GM18498 (cell line): ENCODE data around the gene PRKAG2.
A peak's percentile ranks its signal among the peaks of the same experiment; 100 is the strongest.

Source experiments
- ATAC-seq: cut with Tn5 transposase; IDR thresholded peaks from one replicate; pipeline ENCODE4 v1.9.1; 2021; ENCODE audit warnings: mild to moderate bottlenecking, moderate library complexity; ENCODE audit not compliant: unreplicated experiment

PRKAG2 gene

DNA sequence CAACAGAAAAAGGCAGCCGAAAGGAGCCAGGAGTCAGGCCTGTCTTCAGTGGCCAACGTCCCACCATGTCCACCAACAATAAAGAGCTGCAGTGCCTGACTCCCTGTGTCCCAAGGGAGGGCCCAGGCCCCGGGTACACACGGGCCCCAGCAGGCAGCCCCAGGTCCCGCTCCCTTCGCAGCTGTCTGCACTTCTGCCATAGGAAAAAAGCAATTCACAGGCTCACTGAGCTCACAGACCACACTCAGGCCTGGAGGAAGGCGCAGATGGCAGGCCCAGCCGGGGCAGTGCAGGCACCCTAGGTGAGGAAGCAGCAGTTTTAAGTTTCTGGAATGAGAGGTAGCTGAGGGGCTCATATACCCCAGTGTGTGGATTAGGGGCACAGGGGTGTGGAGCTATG, 100.5 kb downstream of the PRKAG2 start:
- no peak for ATAC-seq

DNA sequence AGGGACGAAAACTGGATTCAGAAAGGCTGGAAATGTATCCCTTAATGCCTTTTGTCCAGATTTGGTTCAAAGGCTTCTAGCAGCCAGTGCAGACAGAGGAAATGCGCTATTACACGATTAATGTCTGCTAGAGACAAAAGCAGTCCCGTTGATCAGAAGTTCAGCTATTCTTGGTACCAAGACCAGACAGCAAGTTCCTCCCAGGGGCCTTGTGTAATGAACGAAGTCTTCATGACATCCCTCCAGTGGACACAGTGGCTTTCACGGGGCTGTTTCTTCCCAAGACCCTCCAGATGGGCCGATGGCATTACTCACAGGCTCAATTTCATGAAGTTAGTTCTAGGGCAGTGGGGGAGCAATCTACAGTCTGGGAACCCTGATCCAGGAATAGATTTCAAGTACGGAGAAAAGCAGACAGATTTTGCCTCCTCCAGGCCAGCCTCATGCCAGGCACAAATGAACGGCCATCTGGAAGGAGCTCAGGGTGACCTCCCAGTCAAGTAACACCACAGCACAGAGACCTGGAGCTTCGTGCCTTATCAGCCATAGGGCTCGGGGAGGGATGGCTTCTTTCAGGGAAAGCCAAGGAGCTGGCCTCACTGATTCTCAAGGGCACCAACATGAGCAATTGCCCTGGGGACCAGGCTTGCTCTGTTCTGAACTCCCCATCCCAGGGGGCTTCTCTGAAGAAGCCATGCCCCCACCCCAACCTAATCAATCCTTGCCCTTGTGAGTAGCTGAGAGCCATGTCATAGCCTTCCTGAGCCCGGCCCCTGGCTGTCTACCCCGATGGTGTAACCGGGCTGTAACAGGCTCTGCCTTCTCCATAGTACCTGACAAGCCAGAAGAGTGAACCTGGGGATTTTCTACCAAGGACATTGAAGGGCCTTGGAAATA, 101.1 kb downstream of the PRKAG2 start:
- no peak for ATAC-seq

DNA sequence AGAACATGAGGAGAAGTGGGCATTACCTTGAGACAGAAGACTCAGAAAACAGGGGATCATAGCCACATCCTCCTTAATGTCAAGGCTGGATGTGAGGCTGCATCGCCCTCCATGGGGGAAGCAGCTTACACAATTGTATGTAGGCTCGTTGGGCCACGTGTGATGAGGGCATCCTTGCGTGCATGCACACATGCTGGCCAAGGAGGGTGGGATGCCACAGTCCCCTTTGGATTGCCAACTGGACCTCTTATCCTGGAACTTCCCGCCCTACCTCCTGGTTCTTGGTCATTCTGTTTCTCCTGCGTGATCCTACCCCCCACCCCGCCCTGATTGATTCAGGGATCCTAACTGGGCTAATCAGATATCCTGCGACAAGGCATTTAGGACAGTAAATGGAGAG, 102.0 kb downstream of the PRKAG2 start:
- ATAC-seq, result no peak

DNA sequence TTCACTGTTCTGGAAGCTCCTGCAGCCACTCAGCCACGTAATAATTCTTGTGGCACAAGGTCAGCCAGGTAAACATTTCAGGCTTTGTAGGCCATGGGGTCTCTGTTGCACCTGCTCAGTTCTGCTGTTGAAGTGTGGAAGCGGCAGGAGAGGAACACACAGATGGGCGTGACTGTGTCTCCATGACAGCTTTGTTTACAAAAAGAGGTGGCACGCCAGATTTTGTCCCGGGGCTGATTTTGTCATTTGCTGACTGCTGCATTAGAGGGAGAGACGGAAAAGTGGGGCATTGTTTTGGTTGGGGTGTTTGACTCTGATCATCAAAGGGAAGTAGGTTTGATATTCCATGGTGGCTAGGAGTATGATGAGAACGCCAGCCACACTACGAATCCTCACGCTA, 103.1 kb downstream of the PRKAG2 start:
- ATAC-seq, result no peak

DNA sequence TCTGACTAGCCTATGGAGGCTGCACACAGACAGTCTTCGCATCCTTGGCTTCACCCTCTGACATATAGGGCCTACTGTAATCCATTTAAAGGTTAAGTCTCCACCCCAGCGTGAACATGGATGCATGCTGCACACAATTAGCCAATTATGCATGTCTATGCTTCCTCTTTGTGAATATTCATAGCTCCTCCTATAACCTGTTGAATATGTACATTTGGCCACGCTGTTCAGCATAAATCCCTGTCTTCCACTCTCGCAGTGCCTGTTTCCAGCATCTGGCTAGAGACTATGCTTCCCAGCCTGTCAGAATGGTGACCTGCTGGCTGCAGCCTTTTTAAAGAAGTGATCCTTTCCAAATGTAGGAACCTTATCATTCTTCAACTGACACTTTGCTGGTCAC, 106.7 kb downstream of the PRKAG2 start:
- ATAC-seq, result no peak

DNA sequence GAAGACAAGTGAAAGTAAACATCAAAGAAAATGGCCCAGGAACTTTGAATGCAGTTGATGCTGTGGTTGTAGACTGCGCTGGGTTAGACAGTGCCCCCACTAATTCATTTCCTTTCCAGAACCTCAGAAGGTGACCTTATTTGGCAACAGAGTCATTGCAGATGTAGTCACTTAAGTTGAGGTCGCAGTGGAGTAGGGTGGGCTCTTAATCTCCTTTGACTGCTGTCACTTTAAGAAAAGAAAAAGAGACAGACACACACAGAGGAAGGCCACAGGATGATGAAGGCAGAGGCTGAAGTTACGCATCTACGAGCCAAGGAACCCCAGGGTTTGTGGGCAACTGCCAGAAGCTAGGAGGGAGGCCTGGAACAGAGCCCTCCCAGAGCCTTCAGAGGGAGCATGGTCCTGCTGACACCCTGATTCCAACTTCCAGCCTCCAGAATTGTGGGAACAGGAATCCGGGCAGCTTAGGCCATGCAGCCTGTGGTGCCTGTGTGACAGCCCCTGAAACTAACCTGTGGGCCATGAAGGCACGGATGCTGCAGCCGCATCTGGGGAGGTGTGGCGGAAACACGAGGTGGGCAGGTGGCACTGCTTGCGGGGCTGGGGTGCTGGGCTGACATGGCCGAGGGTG, 107.6 kb downstream of the PRKAG2 start:
- ATAC-seq, result no peak

DNA sequence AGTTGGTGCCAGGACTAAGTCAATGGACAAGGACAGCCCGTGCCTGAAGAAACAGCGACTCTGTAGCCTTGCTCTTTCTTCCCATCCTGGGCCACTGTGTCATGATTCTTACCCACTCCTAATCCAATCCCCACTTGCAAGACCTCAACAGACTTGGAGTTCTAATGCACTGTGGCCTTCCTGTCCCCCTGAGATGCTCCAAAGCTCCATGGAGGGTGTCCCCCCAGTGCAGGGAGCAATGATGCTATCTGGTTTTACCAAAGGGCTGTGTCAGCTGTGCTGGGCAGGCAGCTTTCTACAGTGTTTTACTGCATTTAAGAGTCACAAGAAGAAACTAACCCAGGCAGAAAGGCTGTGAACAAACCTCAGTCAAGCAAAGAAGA, 108.1 kb downstream of the PRKAG2 start:
- no peak for ATAC-seq

DNA sequence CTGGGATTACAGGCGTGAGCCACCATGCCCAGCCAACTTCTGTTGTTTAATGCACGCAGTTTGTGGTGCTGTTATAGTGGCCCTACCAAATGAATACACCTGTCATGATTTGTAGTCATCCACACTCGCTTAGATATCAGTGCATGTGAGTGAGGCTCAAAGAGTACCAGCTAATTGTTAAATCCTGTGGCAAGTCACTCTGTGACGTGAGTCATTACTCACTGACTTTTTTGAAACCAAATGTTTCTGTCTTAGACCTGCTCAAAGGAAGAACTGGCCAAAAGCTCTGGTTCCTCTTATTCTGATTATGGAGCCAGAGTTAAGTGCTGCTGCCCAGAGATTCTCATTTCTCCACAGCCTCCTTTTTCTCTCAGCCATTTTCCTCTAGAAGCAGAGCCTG, 109.4 kb downstream of the PRKAG2 start:
- no peak for ATAC-seq

DNA sequence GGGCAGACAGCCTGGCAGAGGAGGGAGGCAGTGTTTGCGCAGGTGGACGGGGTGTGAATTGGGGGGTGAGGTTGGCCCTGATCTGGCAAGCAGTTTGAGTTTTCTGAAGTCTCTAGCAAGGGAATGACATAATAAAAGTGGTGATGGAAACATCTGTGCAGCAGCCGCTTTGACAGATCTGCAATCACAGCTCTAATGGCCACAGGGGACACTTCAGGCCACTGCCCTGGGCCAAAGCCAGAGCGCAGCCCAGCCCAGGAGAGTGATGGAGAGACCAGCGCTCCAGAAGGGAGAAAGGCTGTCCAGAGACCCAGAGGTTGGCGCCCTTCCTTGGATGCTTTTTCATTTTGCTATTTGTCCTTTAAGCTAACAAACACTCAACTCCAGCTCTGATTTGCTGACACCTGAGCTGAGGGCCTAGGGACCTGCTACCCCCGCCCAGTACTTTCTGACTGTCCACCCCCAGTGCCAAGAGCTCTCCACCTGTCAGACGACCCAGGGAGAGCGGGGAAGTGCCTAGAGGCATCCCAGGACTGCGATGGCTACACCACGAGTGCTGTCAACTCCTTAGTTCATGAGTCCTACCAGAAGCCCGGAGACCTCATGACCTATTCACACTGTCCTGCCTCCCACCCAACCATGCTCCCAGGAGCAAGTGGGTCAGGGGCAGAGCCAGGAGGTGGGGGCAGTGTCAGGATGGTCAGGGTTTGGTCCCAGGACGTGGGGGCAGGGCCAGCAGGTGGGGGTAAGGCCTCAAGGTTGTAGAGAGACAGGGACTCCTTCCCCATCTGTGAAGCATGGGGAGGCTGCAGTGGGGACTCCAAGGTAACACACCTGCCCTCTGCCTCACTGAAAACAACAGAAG, 112.6 kb downstream of the PRKAG2 start:
- ATAC-seq, result no peak

DNA sequence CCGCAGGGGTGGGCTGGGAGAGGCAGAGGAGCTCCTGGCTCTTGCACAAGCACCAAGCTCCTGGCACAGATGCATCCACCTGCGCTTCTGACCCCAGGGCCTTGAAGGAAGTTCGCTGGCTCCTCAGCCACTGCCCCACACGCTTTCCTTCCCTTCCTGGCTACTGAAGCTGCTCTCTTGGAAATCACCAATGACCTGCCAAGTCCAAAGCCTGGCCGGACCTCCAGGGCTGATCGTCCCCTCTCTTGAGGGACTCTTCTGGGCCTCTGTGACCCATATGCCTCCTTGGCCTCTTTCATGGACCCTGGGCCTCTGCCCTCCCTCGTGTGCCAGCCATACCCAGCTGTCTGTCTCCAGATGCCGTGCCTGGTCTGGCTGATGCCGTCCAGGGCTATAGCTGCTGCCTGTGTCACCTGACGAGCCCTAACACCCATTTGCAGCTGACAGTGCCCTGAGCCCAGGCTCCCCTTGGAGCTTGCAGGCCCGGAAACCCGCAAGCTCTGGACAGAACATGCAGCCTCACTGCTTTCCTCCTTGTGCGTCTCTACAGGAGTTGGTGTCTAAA, 113.4 kb downstream of the PRKAG2 start:
- no peak for ATAC-seq

DNA sequence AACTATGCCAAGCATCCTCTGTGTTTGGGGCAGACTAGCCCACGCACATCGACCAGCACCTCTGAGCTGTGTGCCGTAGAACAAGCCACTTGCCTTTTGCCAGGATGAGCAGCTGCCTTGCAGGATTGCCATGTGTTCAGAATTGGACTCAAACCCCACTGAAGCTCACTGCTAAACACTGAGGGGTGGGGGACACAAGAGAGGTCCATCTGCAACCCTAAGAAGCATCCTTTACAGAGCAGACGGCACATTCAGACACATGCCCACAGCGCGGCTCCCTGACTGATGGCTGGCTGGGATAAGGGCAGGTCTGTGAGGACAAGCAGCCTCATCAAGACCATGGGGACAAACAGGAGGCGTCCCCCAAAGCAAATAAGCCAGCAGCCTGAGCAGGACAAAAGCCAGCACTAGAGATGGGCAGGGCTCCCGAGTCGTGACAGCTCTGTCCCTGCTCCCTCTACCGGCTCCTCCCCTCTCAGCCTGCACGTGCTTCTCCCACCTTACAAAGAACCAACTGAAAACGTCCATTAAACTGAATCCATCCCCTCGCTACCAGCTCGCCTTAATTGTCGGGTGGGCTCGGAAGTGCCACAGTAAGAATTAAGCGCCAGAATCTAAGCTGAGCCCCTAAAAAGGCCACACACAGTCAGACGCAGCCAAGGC, 114.2 kb downstream of the PRKAG2 start:
- no peak for ATAC-seq

DNA sequence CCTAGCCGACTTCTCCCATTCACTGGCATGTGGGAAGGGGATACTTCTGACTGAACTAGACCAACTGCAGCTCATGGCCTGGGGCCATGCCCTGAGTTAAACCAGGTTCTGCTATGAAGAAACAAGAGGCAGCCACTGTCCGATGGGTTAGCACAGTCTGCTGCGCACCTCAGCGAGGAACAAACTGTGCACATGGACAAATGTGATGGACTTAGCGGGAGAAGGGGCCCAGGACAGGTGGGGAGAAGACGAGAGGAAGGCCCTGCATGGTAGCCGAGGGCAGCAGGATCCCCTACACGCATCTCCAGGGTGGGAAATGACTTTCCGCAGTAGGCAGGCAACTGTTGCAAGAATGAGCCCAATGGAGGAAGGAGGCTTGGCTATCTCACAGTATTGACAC, 115.0 kb downstream of the PRKAG2 start:
- ATAC-seq, result no peak

DNA sequence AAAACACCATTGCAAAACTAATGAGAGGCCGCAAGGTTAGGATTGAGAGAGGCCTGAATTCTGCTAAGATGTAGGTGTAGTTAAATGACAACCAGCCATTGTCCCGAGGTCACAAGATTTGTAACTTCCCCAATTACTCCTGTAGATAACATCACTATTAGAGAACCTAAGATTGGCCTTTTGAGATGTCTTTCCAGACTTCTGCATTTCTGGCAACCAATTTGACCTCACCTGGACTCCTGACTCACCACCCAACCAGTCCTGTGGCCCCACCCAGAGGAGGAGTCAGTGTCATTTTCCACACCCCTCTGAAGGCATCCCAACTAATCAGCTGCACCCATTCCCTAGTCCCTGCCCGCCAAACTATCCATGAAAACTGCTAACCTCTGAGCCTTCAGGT, 115.7 kb downstream of the PRKAG2 start:
- ATAC-seq, result no peak

DNA sequence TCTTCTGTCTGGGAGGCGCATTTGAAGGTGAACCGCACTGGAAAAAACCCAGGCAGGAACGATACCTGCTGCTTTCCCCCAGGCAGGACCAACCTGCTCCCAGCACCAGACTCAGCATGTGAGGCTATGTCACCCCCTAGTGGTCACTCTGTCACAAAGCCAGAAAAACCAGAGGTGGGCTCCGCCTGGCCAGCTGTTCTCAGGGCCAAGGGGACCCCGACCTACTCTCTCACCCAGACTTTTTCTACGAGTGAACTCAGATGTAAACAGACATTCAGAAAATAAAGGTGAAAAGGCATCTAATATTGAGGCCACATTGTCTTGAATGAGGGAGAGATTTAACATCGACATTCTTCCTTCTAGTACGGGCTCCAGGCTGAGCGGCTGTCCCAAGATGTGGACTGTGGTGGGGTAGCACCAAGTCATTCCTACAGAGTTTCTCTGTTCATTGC, 117.3 kb downstream of the PRKAG2 start:
- ATAC-seq, result peak; percentile 51

DNA sequence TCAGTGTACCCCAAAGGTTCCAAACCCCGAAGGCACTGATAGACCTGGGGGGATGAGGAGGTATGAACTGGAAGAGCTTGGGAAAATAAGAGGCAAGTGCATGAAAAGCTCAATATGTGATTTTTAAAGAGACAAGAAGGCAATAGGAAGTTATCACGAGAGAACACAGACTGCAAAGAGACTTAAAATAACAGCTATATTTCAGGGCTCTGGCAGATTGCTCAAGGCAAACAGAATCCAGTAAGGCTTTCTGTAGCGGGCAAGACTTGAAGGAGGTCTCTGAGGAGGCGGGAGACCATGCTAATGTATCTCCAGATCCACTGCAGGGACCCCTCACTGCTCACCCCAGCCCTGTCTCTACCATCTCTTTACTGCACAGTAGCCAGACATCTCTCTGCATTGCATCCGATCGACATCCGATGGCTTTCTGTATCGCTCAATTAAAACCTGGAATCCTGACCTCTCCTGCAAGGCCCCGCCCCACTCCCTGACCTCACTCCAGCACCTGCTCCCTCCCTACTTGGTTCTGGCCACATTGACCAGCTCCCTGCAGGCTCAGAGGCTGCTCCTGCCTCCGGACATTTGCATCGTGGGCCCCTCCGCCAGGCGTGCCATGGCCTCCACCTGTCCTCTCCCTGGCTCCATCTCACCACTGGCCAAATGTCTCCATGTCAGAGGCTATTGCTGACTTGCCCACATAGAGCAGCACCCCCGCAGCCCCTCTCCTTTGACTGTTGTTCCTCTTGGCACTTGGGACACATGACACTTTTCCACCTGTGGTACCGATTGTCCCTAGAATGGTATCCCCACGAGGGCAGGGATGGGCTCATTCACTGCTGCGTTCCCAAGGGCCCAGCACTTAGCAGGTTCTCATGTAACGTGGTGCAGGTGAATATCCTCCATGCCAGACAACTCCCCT, 118.0 kb downstream of the PRKAG2 start:
- ATAC-seq, result peak; percentile 19

DNA sequence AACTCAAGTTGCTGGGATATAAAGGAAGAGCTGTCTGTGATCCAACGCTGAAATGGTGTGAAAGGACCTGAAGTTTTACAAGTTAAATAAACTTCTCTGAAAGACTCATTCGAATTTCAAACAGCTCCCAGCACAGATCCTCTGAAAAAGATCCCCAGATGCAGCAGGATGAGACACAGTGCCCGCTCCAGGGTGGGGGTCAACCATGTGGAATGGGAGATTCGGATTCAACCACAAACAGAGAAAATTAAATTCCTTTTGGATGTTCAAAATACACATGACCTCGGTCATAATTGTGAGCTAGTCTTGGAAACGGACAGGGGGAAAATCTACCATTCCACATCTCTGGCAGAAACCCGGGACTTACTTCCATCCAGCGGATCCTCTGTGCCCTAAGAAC, 119.6 kb downstream of the PRKAG2 start:
- ATAC-seq, result no peak

DNA sequence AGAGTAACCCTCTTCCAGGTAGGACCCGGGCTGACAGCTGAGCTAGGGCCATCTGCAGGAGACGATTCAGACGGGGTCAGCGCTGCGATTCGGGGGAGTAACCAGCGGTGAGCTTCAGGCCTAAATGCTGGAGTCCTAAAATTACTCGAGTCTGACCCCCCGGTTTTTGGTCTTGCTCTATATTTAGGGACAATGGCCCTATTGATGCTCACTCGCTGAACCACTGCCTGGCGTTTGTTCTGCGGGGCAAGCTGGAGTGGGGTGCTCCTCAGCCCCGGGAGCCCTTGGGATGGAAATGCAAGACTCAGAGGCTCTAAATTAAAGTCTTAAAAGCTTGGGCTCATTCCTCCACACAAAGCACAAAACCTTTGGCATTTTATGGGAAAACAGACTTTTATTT, 120.0 kb downstream of the PRKAG2 start:
- ATAC-seq, result no peak

DNA sequence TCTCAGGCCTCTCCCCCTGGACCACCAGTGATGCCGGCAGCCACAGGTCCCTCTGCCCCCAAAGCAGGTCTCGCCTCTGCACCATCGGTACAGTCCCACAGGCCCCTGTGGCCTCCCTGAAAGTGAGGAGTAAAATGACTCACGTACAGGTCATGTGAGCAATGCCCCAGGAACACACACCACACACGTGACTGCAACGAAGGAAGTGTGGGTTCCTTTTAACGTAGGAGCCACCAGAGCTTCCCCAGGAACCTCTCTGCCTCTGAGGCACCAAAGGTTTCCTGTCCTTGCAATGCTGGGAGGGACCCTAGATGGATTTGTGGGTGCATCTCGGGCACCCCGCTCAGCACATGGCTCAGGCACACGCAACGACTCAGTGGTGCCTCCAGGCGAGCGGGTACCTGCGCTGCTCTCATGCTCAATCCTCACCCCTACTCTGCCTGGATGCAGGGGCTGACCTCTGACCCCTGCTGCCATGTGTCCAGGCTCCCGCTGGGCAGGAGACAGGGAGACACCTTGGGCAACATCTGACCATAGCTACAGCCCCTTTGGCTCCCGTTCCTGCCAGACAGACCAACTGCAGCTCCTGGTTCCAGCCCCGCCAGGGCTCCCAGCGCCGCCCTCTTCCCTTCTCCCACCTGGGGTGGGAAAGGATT, 120.7 kb downstream of the PRKAG2 start:
- ATAC-seq, result no peak
